Measurements from ENCODE around the gene BMPR1B.

Gene BMPR1B

GRCh38 chr4:95007998-95008397 is 250.2 kb downstream of the BMPR1B start:
- H2AFZ ChIP-seq (ENCODE audit: low read depth): no peak overlapping the region
- TF ChIP-seq CTCF (conservative IDR thresholded peaks at IDR 0.05; ENCODE audit: low read depth, low read length): no peak
- no peak overlapping the region for H3K4me2 ChIP-seq
- no peak overlapping the region for H3K27ac ChIP-seq
- H3K4me1 ChIP-seq (ENCODE audit: low read depth, poor library complexity, severe bottlenecking): no peaks in the 10 kb centered on the region
- H3K36me3 ChIP-seq (ENCODE audit: insufficient read depth): no peaks in the 10 kb centered on the region
- no peak overlapping the region for H3K9ac ChIP-seq
- H3K4me3 ChIP-seq (IDR thresholded peaks at IDR 0.05; ENCODE audit: insufficient read depth, low read depth, low read length): no peak overlapping the region
- no peaks in the 10 kb centered on the region for H3K27me3 ChIP-seq (ENCODE audit: insufficient read depth, low read depth)
- no peaks in the 10 kb centered on the region for H3K79me2 ChIP-seq (ENCODE audit: insufficient read depth, low read depth)
- H4K20me1 ChIP-seq (ENCODE audit: insufficient read depth): no peaks in the 10 kb centered on the region

- TF ChIP-seq CTCF (conservative IDR thresholded peaks at IDR 0.05; ENCODE audit: low read depth, low read length): no peak
- Histone ChIP-seq H3K27me3 (ENCODE audit: insufficient read depth, low read depth) (no peaks in the 10 kb centered on the region), H3K9ac (no peak overlapping the region), H3K79me2 (ENCODE audit: insufficient read depth, low read depth) (no peaks in the 10 kb centered on the region), H3K4me3 (IDR thresholded peaks at IDR 0.05; ENCODE audit: insufficient read depth, low read depth, low read length) (no peak overlapping the region), H2AFZ (ENCODE audit: low read depth) (no peak overlapping the region), H3K36me3 (ENCODE audit: insufficient read depth) (no peaks in the 10 kb centered on the region), H4K20me1 (ENCODE audit: insufficient read depth) (no peaks in the 10 kb centered on the region), H3K27ac (no peak overlapping the region), H3K4me2 (no peak overlapping the region), H3K4me1 (ENCODE audit: low read depth, poor library complexity, severe bottlenecking) (no peaks in the 10 kb centered on the region)
Measured at GRCh38 chr4:95013236-95013635, 255.5 kb downstream of the BMPR1B start.

- H3K36me3 ChIP-seq (ENCODE audit: insufficient read depth): no peaks in the 10 kb centered on the region
- H4K20me1 ChIP-seq (ENCODE audit: insufficient read depth): no peaks in the 10 kb centered on the region
- H3K4me3 ChIP-seq (IDR thresholded peaks at IDR 0.05; ENCODE audit: insufficient read depth, low read depth, low read length): no peak overlapping the region
- no peak overlapping the region for H2AFZ ChIP-seq (ENCODE audit: low read depth)
- TF ChIP-seq CTCF (conservative IDR thresholded peaks at IDR 0.05; ENCODE audit: low read depth, low read length): no peak
- no peak overlapping the region for H3K9ac ChIP-seq
- H3K27ac ChIP-seq: no peak overlapping the region
- no peaks in the 10 kb centered on the region for H3K27me3 ChIP-seq (ENCODE audit: insufficient read depth, low read depth)
- no peaks in the 10 kb centered on the region for H3K4me1 ChIP-seq (ENCODE audit: low read depth, poor library complexity, severe bottlenecking)
- H3K4me2 ChIP-seq: no peak overlapping the region
- H3K79me2 ChIP-seq (ENCODE audit: insufficient read depth, low read depth): no peaks in the 10 kb centered on the region
Measured at GRCh38 chr4:95014068-95014467, 256.3 kb downstream of the BMPR1B start.

- no peak overlapping the region for H3K9ac ChIP-seq
- no peak overlapping the region for H3K27ac ChIP-seq
- H3K4me3 ChIP-seq (IDR thresholded peaks at IDR 0.05; ENCODE audit: insufficient read depth, low read depth, low read length): no peak overlapping the region
- H3K79me2 ChIP-seq (ENCODE audit: insufficient read depth, low read depth): no peaks in the 10 kb centered on the region
- H3K4me1 ChIP-seq (ENCODE audit: low read depth, poor library complexity, severe bottlenecking): no peaks in the 10 kb centered on the region
- no peaks in the 10 kb centered on the region for H4K20me1 ChIP-seq (ENCODE audit: insufficient read depth)
- H3K36me3 ChIP-seq (ENCODE audit: insufficient read depth): no peaks in the 10 kb centered on the region
- H3K27me3 ChIP-seq (ENCODE audit: insufficient read depth, low read depth): no peaks in the 10 kb centered on the region
- H3K4me2 ChIP-seq: no peak overlapping the region
- TF ChIP-seq CTCF (conservative IDR thresholded peaks at IDR 0.05; ENCODE audit: low read depth, low read length): no peak
- no peak overlapping the region for H2AFZ ChIP-seq (ENCODE audit: low read depth)
Measured at GRCh38 chr4:95017305-95018064, 259.7 kb downstream of the BMPR1B start.

Measured in KMS-11 (cell line).